WTC11 (cell line): ENCODE results near the gene TFEB. TPM values are rescaled to one million over a fixed set of nuclear protein-coding genes. Genes with fewer than 3 reads are reported as not detected.
A peak's percentile ranks its signal among the peaks of the same experiment; 100 is the strongest.

ENCODE experiments used
- ATAC-seq: fragments of 200-7000 bp; cut with Tn5 transposase; 2 replicates; pipeline ENCODE4 v1.10.0; 2021; ENCODE audit warnings: mild to moderate bottlenecking, moderate library complexity
- CTCF ChIA-PET: fragments of 300-600 bp; sonication (Branson Sonifier 250); formaldehyde crosslinking; loops from one replicate; lab custom pipeline; 2021; ENCODE audit warnings: antibody characterized with exemption; lab: Charles Lee
- POLR2A ChIA-PET: fragments of 350-600 bp; sonication (Branson Sonifier 250); formaldehyde crosslinking; loops from one replicate; lab custom pipeline; 2021; ENCODE audit warnings: antibody characterized with exemption; lab: Charles Lee
- DNase-seq: peaks from one replicate; pipeline ENCODE4 v3.0.0; 2021; ENCODE audit warnings: low spot score
- H3K27ac Mint-ChIP-seq: 2 replicates; pipeline ENCODE4 v1.8.0; 2021; ENCODE audit warnings: mixed read lengths
- H3K27me3 Mint-ChIP-seq: 2 replicates; pipeline ENCODE4 v1.8.0; 2021; ENCODE audit warnings: low read depth, mild to moderate bottlenecking, moderate library complexity, mixed read lengths
- H3K36me3 Mint-ChIP-seq: 2 replicates; pipeline ENCODE4 v1.8.0; 2021; ENCODE audit warnings: mixed read lengths
- H3K4me1 Mint-ChIP-seq: 2 replicates; pipeline ENCODE4 v1.8.0; 2022; ENCODE audit warnings: mixed read lengths
- H3K4me3 Mint-ChIP-seq: 2 replicates; pipeline ENCODE4 v1.8.0; 2021; ENCODE audit warnings: mild to moderate bottlenecking, moderate library complexity, mixed read lengths
- H3K9me3 Mint-ChIP-seq: 2 replicates; pipeline ENCODE4 v1.8.0; 2021; ENCODE audit warnings: mixed read lengths
- FOXP1 ChIP-seq: sonication (generic); formaldehyde crosslinking; IDR thresholded peaks from 2 replicates; pipeline ENCODE4 v1.8.0; 2022; ENCODE audit warnings: missing genetic modification reagents, mild to moderate bottlenecking, moderate library complexity, borderline replicate concordance
- MXD4 ChIP-seq: fragments of 250-450 bp; sonication (Bioruptor Pico); IDR thresholded peaks from 2 replicates; pipeline ENCODE4 v1.8.0; 2021; ENCODE audit warnings: mild to moderate bottlenecking, moderate library complexity, borderline replicate concordance
- OVOL2 ChIP-seq: fragments of 250-450 bp; sonication (Bioruptor Pico); IDR thresholded peaks from 2 replicates; pipeline ENCODE4 v1.9.0; 2021; ENCODE audit warnings: mild to moderate bottlenecking, borderline replicate concordance
- PRRX2 ChIP-seq: fragments of 250-450 bp; sonication (Bioruptor Pico); IDR thresholded peaks from 2 replicates; pipeline ENCODE4 v1.8.0; 2021; ENCODE audit warnings: mild to moderate bottlenecking
- TCF7 ChIP-seq: sonication (generic); formaldehyde crosslinking; IDR thresholded peaks from 2 replicates; pipeline ENCODE4 v1.8.0; 2022; ENCODE audit warnings: mild to moderate bottlenecking, low read depth, missing genetic modification reagents, moderate library complexity
- TEAD1 ChIP-seq: sonication (generic); formaldehyde crosslinking; IDR thresholded peaks from 2 replicates; pipeline ENCODE4 v1.8.0; 2022; ENCODE audit warnings: mild to moderate bottlenecking, missing genetic modification reagents
- TP53 ChIP-seq: sonication (generic); formaldehyde crosslinking; IDR thresholded peaks from 2 replicates; pipeline ENCODE4 v1.8.1; 2023; ENCODE audit warnings: mild to moderate bottlenecking, missing genetic modification reagents
- ZNF121 ChIP-seq: sonication (generic); formaldehyde crosslinking; IDR thresholded peaks from 2 replicates; pipeline ENCODE4 v1.8.0; 2023; ENCODE audit warnings: missing genetic modification reagents
- ZNF423 ChIP-seq: fragments of 250-450 bp; sonication (Bioruptor Pico); IDR thresholded peaks from 2 replicates; pipeline ENCODE4 v2.1.2; 2022; ENCODE audit warnings: mild to moderate bottlenecking, moderate library complexity
- total RNA-seq: library from RNA; stranded (reverse); gene quantifications from 3 replicates; pipeline ENCODE4 v1.2.3, GENCODE V29; 2021
- TF ChIP-seq, protein P1 (sequence below): fragments of 200-600 bp; IDR thresholded peaks from 2 replicates; pipeline ENCODE4 v1.8.0; 2022; ENCODE audit warnings: antibody characterized with exemption
- TF ChIP-seq, protein P2 (sequence below): sonication (generic); formaldehyde crosslinking; conservative IDR thresholded peaks from 2 replicates; pipeline ENCODE4 v1.8.1; 2022; ENCODE audit warnings: mild to moderate bottlenecking, missing genetic modification reagents
- TF ChIP-seq, protein P3 (sequence below): sonication (generic); formaldehyde crosslinking; IDR thresholded peaks from 2 replicates; pipeline ENCODE4 v1.8.1; 2023; ENCODE audit warnings: mild to moderate bottlenecking, missing genetic modification reagents
- TF ChIP-seq, protein P4 (sequence below): sonication (generic); formaldehyde crosslinking; IDR thresholded peaks from 2 replicates; pipeline ENCODE4 v1.8.1; 2023; ENCODE audit warnings: mild to moderate bottlenecking, missing genetic modification reagents
- TF ChIP-seq, protein P5 (sequence below): sonication (generic); formaldehyde crosslinking; IDR thresholded peaks from 2 replicates; pipeline ENCODE4 v1.8.1; 2023; ENCODE audit warnings: mild to moderate bottlenecking, missing genetic modification reagents, moderate library complexity
- TF ChIP-seq, protein P6 (sequence below): sonication (generic); formaldehyde crosslinking; IDR thresholded peaks from 2 replicates; pipeline ENCODE4 v1.8.1; 2022; ENCODE audit warnings: low read depth, missing genetic modification reagents, borderline replicate concordance
- TF ChIP-seq, protein P7 (sequence below): sonication (generic); formaldehyde crosslinking; IDR thresholded peaks from 2 replicates; pipeline ENCODE4 v1.8.0; 2022; ENCODE audit warnings: mild to moderate bottlenecking, missing genetic modification reagents
- TF ChIP-seq, protein P8 (sequence below): sonication (generic); formaldehyde crosslinking; IDR thresholded peaks from 2 replicates; pipeline ENCODE4 v1.8.1; 2022; ENCODE audit warnings: mild to moderate bottlenecking, missing genetic modification reagents, moderate library complexity, borderline replicate concordance
- TF ChIP-seq, protein P9 (sequence below): sonication (generic); formaldehyde crosslinking; IDR thresholded peaks from 2 replicates; pipeline ENCODE4 v1.8.1; 2023; ENCODE audit warnings: mild to moderate bottlenecking, moderate library complexity, missing genetic modification reagents

TFEB gene
- total RNA-seq, 1 experiment from 2014 or later: 3.9 TPM

DNA sequence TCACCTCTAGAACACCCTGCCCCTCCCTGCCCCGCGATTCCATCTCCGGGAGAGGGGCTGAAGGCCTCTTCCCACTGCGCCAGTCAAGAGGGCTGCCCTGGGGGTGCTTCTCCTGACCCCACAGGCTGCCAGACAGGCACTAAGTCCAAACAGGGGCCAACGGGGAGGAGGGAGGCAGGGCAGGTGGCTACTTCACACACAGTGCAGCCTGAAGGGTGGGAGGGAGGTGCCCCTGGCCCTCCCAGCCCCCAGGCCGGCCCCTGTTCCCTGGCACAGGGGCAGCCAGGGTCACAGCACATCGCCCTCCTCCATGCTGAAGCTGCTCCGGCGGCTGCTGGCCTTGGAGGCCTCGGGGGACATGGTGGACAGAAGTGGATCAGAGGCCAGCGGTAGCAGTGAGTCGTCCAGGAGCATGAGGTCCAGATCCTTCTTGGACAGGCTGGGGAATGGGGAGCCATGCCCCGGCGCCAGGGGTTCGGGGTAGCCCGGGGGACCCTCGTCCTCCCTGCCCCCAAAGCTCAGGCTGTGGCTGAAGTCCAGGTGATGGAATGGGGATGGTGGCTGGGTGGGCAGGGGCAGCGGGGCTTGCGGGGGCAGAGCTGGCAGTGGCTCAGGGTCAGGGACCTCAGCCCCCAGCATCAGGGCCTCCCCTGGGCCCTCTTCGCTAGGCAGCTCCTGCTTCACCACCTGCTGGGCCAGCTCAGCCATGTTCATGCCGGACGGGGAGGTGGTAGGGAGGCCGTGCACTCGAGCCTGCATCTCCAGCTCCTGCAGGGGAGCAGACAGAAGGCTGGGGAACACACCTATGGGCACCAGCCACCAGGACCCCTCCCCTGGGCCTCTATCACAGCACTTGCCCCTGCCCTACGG, 50.9 kb downstream of the TFEB start:
- Mint-ChIP-seq H3K9me3 (no peaks in the 10 kb centered on the region), H3K36me3 (no peaks in the 10 kb centered on the region), H3K27me3 (peaks cover 9% of the 10 kb centered on the region), H3K4me3 (no peak overlapping the region), H3K27ac (no peak overlapping the region), H3K4me1 (peaks cover 45% of the 10 kb centered on the region)
- CTCF ChIA-PET: interaction anchor here (0.6 to 6.6 kb wide), 30 partner anchors 9 to 493 kb away, joined by 3 to 152 read pairs (median 6); partner anchors contain the start of genes BYSL, MED20 and TOMM6
- ATAC-seq: no peak
- no peak for DNase-seq
- TF ChIP-seq TEAD1 (CRISPR knock-in tag): no peak
- TF ChIP-seq, protein P1, sequence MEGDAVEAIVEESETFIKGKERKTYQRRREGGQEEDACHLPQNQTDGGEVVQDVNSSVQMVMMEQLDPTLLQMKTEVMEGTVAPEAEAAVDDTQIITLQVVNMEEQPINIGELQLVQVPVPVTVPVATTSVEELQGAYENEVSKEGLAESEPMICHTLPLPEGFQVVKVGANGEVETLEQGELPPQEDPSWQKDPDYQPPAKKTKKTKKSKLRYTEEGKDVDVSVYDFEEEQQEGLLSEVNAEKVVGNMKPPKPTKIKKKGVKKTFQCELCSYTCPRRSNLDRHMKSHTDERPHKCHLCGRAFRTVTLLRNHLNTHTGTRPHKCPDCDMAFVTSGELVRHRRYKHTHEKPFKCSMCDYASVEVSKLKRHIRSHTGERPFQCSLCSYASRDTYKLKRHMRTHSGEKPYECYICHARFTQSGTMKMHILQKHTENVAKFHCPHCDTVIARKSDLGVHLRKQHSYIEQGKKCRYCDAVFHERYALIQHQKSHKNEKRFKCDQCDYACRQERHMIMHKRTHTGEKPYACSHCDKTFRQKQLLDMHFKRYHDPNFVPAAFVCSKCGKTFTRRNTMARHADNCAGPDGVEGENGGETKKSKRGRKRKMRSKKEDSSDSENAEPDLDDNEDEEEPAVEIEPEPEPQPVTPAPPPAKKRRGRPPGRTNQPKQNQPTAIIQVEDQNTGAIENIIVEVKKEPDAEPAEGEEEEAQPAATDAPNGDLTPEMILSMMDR: no peak
- no peak for TF ChIP-seq FOXP1
- TF ChIP-seq TCF7 (CRISPR knock-in tag): no peak
- no peak for TF ChIP-seq PRRX2 (CRISPR knock-in tag)
- TF ChIP-seq, protein P2, sequence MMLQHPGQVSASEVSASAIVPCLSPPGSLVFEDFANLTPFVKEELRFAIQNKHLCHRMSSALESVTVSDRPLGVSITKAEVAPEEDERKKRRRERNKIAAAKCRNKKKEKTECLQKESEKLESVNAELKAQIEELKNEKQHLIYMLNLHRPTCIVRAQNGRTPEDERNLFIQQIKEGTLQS (CRISPR knock-in tag): no peak
- TF ChIP-seq, protein P3, sequence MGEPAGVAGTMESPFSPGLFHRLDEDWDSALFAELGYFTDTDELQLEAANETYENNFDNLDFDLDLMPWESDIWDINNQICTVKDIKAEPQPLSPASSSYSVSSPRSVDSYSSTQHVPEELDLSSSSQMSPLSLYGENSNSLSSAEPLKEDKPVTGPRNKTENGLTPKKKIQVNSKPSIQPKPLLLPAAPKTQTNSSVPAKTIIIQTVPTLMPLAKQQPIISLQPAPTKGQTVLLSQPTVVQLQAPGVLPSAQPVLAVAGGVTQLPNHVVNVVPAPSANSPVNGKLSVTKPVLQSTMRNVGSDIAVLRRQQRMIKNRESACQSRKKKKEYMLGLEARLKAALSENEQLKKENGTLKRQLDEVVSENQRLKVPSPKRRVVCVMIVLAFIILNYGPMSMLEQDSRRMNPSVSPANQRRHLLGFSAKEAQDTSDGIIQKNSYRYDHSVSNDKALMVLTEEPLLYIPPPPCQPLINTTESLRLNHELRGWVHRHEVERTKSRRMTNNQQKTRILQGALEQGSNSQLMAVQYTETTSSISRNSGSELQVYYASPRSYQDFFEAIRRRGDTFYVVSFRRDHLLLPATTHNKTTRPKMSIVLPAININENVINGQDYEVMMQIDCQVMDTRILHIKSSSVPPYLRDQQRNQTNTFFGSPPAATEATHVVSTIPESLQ: no peak
- TF ChIP-seq ZNF121 (CRISPR knock-in tag): no peak
- TF ChIP-seq, protein P4, sequence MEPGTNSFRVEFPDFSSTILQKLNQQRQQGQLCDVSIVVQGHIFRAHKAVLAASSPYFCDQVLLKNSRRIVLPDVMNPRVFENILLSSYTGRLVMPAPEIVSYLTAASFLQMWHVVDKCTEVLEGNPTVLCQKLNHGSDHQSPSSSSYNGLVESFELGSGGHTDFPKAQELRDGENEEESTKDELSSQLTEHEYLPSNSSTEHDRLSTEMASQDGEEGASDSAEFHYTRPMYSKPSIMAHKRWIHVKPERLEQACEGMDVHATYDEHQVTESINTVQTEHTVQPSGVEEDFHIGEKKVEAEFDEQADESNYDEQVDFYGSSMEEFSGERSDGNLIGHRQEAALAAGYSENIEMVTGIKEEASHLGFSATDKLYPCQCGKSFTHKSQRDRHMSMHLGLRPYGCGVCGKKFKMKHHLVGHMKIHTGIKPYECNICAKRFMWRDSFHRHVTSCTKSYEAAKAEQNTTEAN (CRISPR knock-in tag): no peak
- TF ChIP-seq, protein P5, sequence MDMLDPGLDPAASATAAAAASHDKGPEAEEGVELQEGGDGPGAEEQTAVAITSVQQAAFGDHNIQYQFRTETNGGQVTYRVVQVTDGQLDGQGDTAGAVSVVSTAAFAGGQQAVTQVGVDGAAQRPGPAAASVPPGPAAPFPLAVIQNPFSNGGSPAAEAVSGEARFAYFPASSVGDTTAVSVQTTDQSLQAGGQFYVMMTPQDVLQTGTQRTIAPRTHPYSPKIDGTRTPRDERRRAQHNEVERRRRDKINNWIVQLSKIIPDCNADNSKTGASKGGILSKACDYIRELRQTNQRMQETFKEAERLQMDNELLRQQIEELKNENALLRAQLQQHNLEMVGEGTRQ (CRISPR knock-in tag): no peak
- TF ChIP-seq, protein P6, sequence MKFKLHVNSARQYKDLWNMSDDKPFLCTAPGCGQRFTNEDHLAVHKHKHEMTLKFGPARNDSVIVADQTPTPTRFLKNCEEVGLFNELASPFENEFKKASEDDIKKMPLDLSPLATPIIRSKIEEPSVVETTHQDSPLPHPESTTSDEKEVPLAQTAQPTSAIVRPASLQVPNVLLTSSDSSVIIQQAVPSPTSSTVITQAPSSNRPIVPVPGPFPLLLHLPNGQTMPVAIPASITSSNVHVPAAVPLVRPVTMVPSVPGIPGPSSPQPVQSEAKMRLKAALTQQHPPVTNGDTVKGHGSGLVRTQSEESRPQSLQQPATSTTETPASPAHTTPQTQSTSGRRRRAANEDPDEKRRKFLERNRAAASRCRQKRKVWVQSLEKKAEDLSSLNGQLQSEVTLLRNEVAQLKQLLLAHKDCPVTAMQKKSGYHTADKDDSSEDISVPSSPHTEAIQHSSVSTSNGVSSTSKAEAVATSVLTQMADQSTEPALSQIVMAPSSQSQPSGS (CRISPR knock-in tag): no peak
- TF ChIP-seq OVOL2: no peak
- POLR2A ChIA-PET: interaction anchor here (1.2 kb wide), 1 partner anchor 82 kb away, joined by 7 read pairs; no protein-coding TSS in a partner anchor

DNA sequence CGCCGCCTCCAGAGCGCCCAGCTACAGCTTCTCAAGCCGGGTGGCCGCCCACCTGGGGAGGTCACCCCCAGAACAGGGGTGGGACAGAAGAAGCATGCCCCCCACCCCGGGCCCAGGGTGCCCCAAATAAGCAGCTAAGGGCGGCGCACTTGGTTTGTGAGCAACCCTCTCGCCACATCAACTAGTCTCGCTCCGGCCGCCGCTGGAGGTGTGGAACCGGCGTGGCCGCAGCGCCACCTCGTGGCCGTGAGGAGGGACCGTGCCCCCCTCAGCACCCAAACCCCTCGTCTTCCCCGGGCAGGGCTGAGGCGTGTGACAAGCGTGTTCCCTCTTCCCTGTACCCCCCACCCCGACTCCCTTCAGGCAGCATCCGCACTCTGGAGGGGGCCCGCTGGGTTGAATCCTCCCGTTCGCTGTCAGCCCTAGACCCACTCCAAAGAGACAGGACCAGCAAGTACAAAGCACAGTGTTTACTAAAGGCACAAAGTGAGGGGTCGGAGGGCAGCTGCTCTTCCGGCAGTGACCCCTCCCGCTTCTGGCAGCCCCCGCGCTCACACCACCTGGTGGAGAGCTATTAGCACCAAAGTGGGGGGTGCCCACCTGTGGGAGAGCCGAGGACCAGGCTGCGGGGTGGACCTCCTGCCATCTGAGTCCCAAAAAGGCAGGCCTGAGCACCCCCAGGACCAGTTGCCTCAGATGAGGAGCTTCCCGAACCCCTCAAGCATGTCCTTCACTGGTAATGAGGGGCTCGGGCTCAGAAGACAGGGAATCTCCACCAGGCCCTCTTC, 51.7 kb downstream of the TFEB start:
- H3K27me3 Mint-ChIP-seq: peaks cover 9% of the 10 kb centered on the region
- H3K9me3 Mint-ChIP-seq: no peaks in the 10 kb centered on the region
- H3K27ac Mint-ChIP-seq: no peak overlapping the region
- CTCF ChIA-PET: interaction anchor here (0.6 to 6.6 kb wide), 58 partner anchors 8 to 492 kb away, joined by 3 to 152 read pairs (median 4); partner anchors contain the start of genes BYSL, MDFI, MED20 and TOMM6
- no peaks in the 10 kb centered on the region for H3K36me3 Mint-ChIP-seq
- peak overlapping the region; percentile 54 for H3K4me3 Mint-ChIP-seq
- DNase-seq: peak; percentile 82
- H3K4me1 Mint-ChIP-seq: peaks cover 47% of the 10 kb centered on the region
- POLR2A ChIA-PET: interaction anchor here (1.2 kb wide), 1 partner anchor 81 kb away, joined by 7 read pairs; no protein-coding TSS in a partner anchor
- peak; percentile 50 for ATAC-seq
- TF ChIP-seq MXD4 (CRISPR knock-in tag) (no peak), ZNF423 (CRISPR knock-in tag) (0 out of 2 replicates have a peak, but pooled peaks have one; percentile 4), TP53 (no peak)
- TF ChIP-seq, protein P7, sequence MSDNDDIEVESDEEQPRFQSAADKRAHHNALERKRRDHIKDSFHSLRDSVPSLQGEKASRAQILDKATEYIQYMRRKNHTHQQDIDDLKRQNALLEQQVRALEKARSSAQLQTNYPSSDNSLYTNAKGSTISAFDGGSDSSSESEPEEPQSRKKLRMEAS (CRISPR knock-in tag): 0 out of 2 replicates have a peak, but pooled peaks have one; percentile 21
- TF ChIP-seq, protein P8, sequence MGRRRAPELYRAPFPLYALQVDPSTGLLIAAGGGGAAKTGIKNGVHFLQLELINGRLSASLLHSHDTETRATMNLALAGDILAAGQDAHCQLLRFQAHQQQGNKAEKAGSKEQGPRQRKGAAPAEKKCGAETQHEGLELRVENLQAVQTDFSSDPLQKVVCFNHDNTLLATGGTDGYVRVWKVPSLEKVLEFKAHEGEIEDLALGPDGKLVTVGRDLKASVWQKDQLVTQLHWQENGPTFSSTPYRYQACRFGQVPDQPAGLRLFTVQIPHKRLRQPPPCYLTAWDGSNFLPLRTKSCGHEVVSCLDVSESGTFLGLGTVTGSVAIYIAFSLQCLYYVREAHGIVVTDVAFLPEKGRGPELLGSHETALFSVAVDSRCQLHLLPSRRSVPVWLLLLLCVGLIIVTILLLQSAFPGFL (CRISPR knock-in tag): no peak
- TF ChIP-seq, protein P9, sequence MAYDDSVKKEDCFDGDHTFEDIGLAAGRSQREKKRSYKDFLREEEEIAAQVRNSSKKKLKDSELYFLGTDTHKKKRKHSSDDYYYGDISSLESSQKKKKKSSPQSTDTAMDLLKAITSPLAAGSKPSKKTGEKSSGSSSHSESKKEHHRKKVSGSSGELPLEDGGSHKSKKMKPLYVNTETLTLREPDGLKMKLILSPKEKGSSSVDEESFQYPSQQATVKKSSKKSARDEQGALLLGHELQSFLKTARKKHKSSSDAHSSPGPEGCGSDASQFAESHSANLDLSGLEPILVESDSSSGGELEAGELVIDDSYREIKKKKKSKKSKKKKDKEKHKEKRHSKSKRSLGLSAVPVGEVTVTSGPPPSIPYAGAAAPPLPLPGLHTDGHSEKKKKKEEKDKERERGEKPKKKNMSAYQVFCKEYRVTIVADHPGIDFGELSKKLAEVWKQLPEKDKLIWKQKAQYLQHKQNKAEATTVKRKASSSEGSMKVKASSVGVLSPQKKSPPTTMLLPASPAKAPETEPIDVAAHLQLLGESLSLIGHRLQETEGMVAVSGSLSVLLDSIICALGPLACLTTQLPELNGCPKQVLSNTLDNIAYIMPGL (CRISPR knock-in tag): 0 out of 2 replicates have a peak, but pooled peaks have one; percentile 38
- TF ChIP-seq, protein P6 (CRISPR knock-in tag): no peak
